Prostate gland (tissue), 2 donors: ENCODE results near the gene ACOXL.

ENCODE experiments used
- CTCF ChIP-seq, 4 experiments: fragments of 200-600 bp in 2 of 4; fragments of 450-650 bp in 2 of 4; sonication (generic) in 2 of 4; IDR thresholded peaks; 1 replicate in 3 of 4; 2 replicates in 1 of 4; pipeline ENCODE4 v1.5.1; 2016 to 2019; ENCODE audit warnings: antibody characterized with exemption in 4 of 4, mild to moderate bottlenecking in 2 of 4, moderate library complexity in 2 of 4
- POLR2A ChIP-seq: fragments of 450-650 bp; IDR thresholded peaks from one replicate; pipeline ENCODE4 v1.6.1; 2016; ENCODE audit warnings: antibody characterized with exemption, mild to moderate bottlenecking
- POLR2AphosphoS5 ChIP-seq: sonication (generic); formaldehyde crosslinking; IDR thresholded peaks from one replicate; pipeline ENCODE4 v1.6.1; 2017; ENCODE audit warnings: antibody characterized with exemption

- TF ChIP-seq CTCF (IDR thresholded peaks at IDR 0.05): no peak
- TF ChIP-seq POLR2A: no peak
- no peak for TF ChIP-seq POLR2AphosphoS5
Observed at GRCh38 chr2:111143107-111143842, 410.9 kb downstream of the ACOXL start.
